Measurements from ENCODE around the gene MSRB3. TPM values are rescaled to one million over a fixed set of nuclear protein-coding genes. Genes with fewer than 3 reads are reported as not detected.

Gene MSRB3
- total RNA-seq, 6 experiments from 2014 or later = 1.4 to 5.6 (median 2.6) TPM

DNA sequence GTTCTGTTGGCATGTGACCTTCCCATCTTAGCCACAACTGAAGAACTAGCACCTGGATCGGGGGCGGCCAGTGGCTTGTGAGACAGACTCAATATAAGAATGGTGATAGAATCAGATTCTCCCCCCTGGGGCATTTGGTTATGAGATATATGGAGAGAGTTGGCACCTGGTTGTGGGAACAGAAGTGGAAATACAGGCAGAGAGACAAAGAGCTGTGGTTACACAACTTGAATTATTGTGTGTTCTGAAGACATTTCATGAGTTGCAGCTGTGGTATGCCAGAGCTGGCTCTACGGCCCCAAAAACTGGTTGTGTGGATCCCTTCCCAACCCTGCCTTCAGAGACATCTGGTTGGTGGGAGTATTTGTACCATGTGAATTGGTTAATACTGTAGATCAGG, 2.9 kb upstream of the MSRB3 start:
- TF ChIP-seq, protein P1, sequence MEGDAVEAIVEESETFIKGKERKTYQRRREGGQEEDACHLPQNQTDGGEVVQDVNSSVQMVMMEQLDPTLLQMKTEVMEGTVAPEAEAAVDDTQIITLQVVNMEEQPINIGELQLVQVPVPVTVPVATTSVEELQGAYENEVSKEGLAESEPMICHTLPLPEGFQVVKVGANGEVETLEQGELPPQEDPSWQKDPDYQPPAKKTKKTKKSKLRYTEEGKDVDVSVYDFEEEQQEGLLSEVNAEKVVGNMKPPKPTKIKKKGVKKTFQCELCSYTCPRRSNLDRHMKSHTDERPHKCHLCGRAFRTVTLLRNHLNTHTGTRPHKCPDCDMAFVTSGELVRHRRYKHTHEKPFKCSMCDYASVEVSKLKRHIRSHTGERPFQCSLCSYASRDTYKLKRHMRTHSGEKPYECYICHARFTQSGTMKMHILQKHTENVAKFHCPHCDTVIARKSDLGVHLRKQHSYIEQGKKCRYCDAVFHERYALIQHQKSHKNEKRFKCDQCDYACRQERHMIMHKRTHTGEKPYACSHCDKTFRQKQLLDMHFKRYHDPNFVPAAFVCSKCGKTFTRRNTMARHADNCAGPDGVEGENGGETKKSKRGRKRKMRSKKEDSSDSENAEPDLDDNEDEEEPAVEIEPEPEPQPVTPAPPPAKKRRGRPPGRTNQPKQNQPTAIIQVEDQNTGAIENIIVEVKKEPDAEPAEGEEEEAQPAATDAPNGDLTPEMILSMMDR (IDR thresholded peaks at IDR 0.05) = no peak
- TF ChIP-seq POLR2A (IDR thresholded peaks at IDR 0.05) = no peak
- ATAC-seq = no peak

DNA sequence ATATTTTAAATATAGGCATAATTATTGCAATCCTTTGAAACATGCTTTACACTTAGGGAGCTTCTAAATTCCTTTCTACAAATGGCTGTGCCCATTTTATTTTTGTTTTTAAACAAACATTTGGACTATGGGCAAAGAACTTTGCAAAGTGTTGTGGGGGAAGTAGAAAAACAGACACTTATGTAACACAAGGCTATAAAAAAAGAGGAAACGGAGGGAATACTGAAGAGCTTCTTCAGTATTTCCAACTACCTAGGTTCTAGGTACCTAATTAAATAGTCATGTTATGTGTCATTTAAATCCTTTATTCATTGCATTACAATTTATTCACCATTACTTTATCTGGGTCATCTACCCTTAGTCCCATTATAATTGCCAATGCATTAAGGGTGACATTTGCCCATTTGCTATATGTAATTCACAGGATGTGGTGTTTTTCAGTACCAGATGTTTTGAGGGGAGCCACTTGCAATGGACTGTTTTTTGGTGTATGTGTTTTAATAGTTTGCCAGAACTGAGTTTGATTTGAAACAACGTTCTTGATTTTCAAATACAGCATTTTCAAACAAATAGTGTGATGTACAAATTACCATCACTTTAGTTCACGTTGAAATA, 1.5 kb upstream of the MSRB3 start:
- Histone ChIP-seq H3K36me3 (no peaks in the 10 kb centered on the region), H3K4me3 (no peak overlapping the region), H3K27ac (no peak overlapping the region), H3K4me1 (peaks cover 0 to 13% (median 0%) of the 10 kb centered on the region in 4 donors), H3K9me3 (no peaks in the 10 kb centered on the region), H3K27me3 (no peaks in the 10 kb centered on the region)
- intact Hi-C loops (cut with DNase I) = no loop called here
- TF ChIP-seq, protein P1 (IDR thresholded peaks at IDR 0.05) = no peak
- no peak for TF ChIP-seq POLR2A (IDR thresholded peaks at IDR 0.05)
- 44% methylated on average over 3 of the region's 3 CpGs for WGBS (ENCODE audit: insufficient coverage, low coverage, low lambda C conversion rate, missing lambda C conversion rate)
- DNase-seq (no peak), ATAC-seq (no peak)

More for the DNA sequence above, 2.9 kb upstream of the MSRB3 start:
- H3K27me3 ChIP-seq = no peaks in the 10 kb centered on the region
- no peaks in the 10 kb centered on the region for H3K36me3 ChIP-seq
- 65% methylated on average over 2 of the region's 3 CpGs for WGBS (ENCODE audit: insufficient coverage, low coverage, low lambda C conversion rate, missing lambda C conversion rate)
- no peaks in the 10 kb centered on the region for H3K9me3 ChIP-seq
- intact Hi-C loops (cut with DNase I) = no loop called here
- DNase-seq = no peak
- H3K4me3 ChIP-seq = no peak overlapping the region
- H3K4me1 ChIP-seq = peaks cover 0 to 13% (median 0%) of the 10 kb centered on the region in 4 donors
- no peak overlapping the region for H3K27ac ChIP-seq

DNA sequence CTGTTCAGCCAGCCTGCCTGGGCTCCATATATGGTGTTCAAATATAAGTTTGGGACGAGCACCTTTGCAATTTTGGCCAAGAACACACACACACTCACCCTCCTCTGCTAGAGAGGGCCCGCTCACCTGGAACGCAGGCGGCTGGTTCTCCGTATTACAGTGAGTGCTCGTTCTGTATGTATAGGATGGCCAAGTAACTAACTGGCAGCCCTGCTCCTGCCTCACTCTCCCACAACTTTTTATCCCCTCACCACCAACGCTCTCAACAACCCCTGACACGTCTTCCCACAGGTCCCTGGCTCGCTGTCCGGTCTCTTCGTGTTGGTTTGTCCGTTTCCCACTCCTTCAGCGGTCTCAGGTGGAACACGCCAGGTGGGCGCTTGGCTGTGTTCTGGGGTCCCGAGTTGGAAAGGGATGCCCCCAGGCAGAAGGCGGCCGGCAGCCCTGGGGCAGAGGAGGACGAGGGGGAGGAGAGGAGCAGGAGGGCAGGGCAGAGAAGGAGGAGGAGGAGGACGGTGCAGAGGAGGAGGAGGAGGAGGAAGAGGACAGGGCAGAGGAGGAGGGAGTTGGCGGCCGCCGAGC, 398 bp upstream of the MSRB3 start:
- Histone ChIP-seq H3K4me3 (peak overlapping the region; percentile 51 to 66 (median 52)), H3K4me1 (peaks cover 0 to 13% (median 0%) of the 10 kb centered on the region in 4 donors), H3K9me3 (no peaks in the 10 kb centered on the region), H3K27me3 (no peaks in the 10 kb centered on the region), H3K27ac (no peak overlapping the region), H3K36me3 (no peaks in the 10 kb centered on the region)
- ATAC-seq (no peak), DNase-seq (peak in 1 of 3 donors; percentile 49)
- 27% methylated on average over 19 of the region's 23 CpGs for WGBS (ENCODE audit: insufficient coverage, low coverage, low lambda C conversion rate, missing lambda C conversion rate)
- TF ChIP-seq, protein P1 (IDR thresholded peaks at IDR 0.05) = no peak
- TF ChIP-seq POLR2A (IDR thresholded peaks at IDR 0.05) = no peak
- intact Hi-C loops (cut with DNase I) = no loop called here

DNA sequence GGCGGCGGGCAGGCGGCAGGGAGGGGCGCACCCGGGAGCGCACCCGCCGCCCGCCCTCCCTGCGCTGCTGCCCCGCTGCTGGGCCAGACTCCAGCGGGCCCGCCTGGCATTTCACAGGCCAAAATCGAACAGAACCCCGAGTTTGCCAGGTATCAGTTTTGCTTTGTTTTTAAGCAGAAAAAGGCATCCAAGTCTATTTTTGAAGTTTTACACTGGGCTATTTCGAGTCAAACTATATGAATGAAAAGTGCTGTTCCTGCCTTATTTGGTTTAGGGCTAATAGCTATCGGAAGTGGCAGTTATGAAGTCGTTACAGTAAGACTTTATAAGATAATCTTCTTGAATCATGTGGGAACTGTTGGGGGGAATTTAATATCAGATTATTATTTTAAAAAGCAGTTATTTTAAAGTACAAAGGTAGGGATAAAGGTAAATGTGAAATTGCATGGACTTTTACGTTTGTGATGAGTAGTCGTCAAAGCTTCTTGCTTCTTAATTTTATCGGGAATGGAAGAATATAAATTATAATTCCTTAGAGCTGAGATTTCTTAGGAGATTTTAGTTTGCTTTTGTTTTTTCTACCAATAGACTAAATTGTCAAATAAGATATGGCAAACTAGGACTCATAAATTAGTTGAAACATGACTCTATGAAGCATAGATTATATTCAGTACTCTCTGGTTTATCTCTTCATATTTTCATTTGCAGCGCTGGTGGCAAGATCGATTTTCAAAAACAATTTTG, 1.1 kb downstream of the MSRB3 start:
- intact Hi-C loops (cut with DNase I) = no loop called here
- ATAC-seq (peak in 1 of 4 donors; percentile 59), DNase-seq (no peak)
- TF ChIP-seq, protein P1 (IDR thresholded peaks at IDR 0.05) = no peak
- no peak for TF ChIP-seq POLR2A (IDR thresholded peaks at IDR 0.05)
- H3K9me3 ChIP-seq = no peaks in the 10 kb centered on the region
- peak overlapping the region; percentile 46 to 66 (median 60) for H3K27ac ChIP-seq
- WGBS (ENCODE audit: insufficient coverage, low coverage, low lambda C conversion rate, missing lambda C conversion rate) = 30% methylated on average over 10 of the region's 23 CpGs
- peak overlapping the region; percentile 51 to 66 (median 52) for H3K4me3 ChIP-seq
- H3K36me3 ChIP-seq = no peaks in the 10 kb centered on the region
- peaks cover 0 to 13% (median 0%) of the 10 kb centered on the region in 4 donors for H3K4me1 ChIP-seq
- H3K27me3 ChIP-seq = no peaks in the 10 kb centered on the region
